IMR-90 (cell line): ENCODE measurements around the gene KRT5. TPM values are rescaled to one million over a fixed set of nuclear protein-coding genes. Genes with fewer than 3 reads are reported as not detected.

ENCODE experiments used
- ATAC-seq: fragments of 200-7000 bp; cut with Tn5 transposase; 2 replicates; pipeline ENCODE4 v1.9.1; 2020; ENCODE audit warnings: low read depth, mild to moderate bottlenecking, moderate library complexity
- BruUV-seq: library from RNA; stranded (reverse); fragments of 400-500 nt; replicated peaks from 2 replicates; lab custom pipeline; 2021; lab: Mats Ljungman, UMichigan
- CTCF ChIA-PET: fragments of 300-600 bp; formaldehyde crosslinking; extraction: SDS; loops from one replicate; lab custom pipeline; 2021; ENCODE audit warnings: antibody characterized with exemption; lab: Yijun Ruan, JAX
- POLR2A ChIA-PET: fragments of 300-600 bp; sonication (Branson Sonifier 250); formaldehyde crosslinking; loops from one replicate; lab custom pipeline; 2022; ENCODE audit warnings: antibody characterized with exemption; ENCODE audit not compliant: unreplicated experiment; lab: Charles Lee
- DNase-seq: peaks from one replicate; pipeline ENCODE4 v3.0.0; 2013
- H2AFZ ChIP-seq: replicated peaks from 2 replicates; pipeline ENCODE3; 2013; ENCODE audit warnings: low read length, mild to moderate bottlenecking; ENCODE audit not compliant: poor library complexity
- H2AK5ac ChIP-seq: 2 replicates; pipeline ENCODE4 v1.6.1; 2013; ENCODE audit warnings: low read depth, low read length, inconsistent platforms
- H2AK9ac ChIP-seq: replicated peaks from 2 replicates; pipeline ENCODE3; 2013; ENCODE audit warnings: mild to moderate bottlenecking, low read depth, low read length, moderate library complexity; ENCODE audit not compliant: poor library complexity
- H2BK120ac ChIP-seq: 2 replicates; pipeline ENCODE4 v1.6.1; 2013; ENCODE audit warnings: low read depth, low read length, inconsistent platforms
- H2BK15ac ChIP-seq: 3 replicates; pipeline ENCODE4 v1.6.1; 2013; ENCODE audit warnings: low read depth, low read length, inconsistent platforms
- H2BK20ac ChIP-seq: 2 replicates; pipeline ENCODE4 v1.6.1; 2013; ENCODE audit warnings: low read depth, mild to moderate bottlenecking, inconsistent platforms, low read length, moderate library complexity
- H2BK5ac ChIP-seq: 2 replicates; pipeline ENCODE4 v1.6.1; 2013; ENCODE audit warnings: mild to moderate bottlenecking, low read depth, low read length, inconsistent platforms; ENCODE audit not compliant: poor library complexity, severe bottlenecking
- H3K14ac ChIP-seq: replicated peaks from 2 replicates; pipeline ENCODE4 v1.6.1; 2013; ENCODE audit warnings: low read depth, low read length, inconsistent platforms
- H3K18ac ChIP-seq: 2 replicates; pipeline ENCODE4 v1.6.1; 2013; ENCODE audit warnings: low read depth, low read length, control low read depth
- H3K23ac ChIP-seq: 2 replicates; pipeline ENCODE4 v1.6.1; 2013; ENCODE audit warnings: low read depth, low read length, inconsistent platforms
- H3K27ac ChIP-seq: 2 replicates; pipeline ENCODE4 v1.5.1; 2013; ENCODE audit warnings: mild to moderate bottlenecking, control low read depth, low read length; ENCODE audit not compliant: insufficient read depth
- H3K27me3 ChIP-seq: 2 replicates; pipeline ENCODE4 v1.6.1; 2013; ENCODE audit warnings: low read length; ENCODE audit not compliant: control insufficient read depth, insufficient read depth
- H3K36me3 ChIP-seq: 2 replicates; pipeline ENCODE4 v1.6.1; 2013; ENCODE audit warnings: low read length, mixed read lengths; ENCODE audit not compliant: control insufficient read depth, insufficient read depth
- H3K4ac ChIP-seq: 2 replicates; pipeline ENCODE4 v1.6.1; 2013; ENCODE audit warnings: low read depth, low read length, inconsistent platforms
- H3K4me1 ChIP-seq: 2 replicates; pipeline ENCODE4 v1.6.1; 2013; ENCODE audit warnings: low read length, mixed read lengths; ENCODE audit not compliant: control insufficient read depth, insufficient read depth
- H3K4me2 ChIP-seq: 2 replicates; pipeline ENCODE4 v1.6.1; 2013; ENCODE audit warnings: low read depth, mild to moderate bottlenecking, control low read depth, low read length, moderate library complexity
- H3K4me3 ChIP-seq: 2 replicates; pipeline ENCODE4 v1.5.1; 2013; ENCODE audit warnings: low read depth, mild to moderate bottlenecking, control low read depth, low read length, moderate library complexity; ENCODE audit not compliant: insufficient read depth
- H3K56ac ChIP-seq: 2 replicates; pipeline ENCODE4 v1.6.1; 2013; ENCODE audit warnings: low read length, inconsistent platforms; ENCODE audit not compliant: insufficient read depth; ENCODE audit errors: extremely low read depth
- H3K79me1 ChIP-seq, 2 experiments: 2 replicates each; pipeline ENCODE4 v1.6.1; 2013; ENCODE audit warnings: low read length in 2 of 2, inconsistent platforms in 1 of 2, low read depth in 1 of 2
- H3K9ac ChIP-seq: 2 replicates; pipeline ENCODE4 v1.6.1; 2013; ENCODE audit warnings: low read depth, low read length, control low read depth
- H3K9me1 ChIP-seq: 2 replicates; pipeline ENCODE4 v1.6.1; 2013; ENCODE audit warnings: low read length, inconsistent platforms; ENCODE audit not compliant: insufficient read depth
- H3K9me3 ChIP-seq: 2 replicates; pipeline ENCODE4 v1.6.1; 2013; ENCODE audit warnings: low read length; ENCODE audit not compliant: control insufficient read depth, insufficient read depth
- H4K20me1 ChIP-seq: 2 replicates; pipeline ENCODE4 v1.6.1; 2013; ENCODE audit warnings: low read length, inconsistent platforms; ENCODE audit not compliant: insufficient read depth
- H4K5ac ChIP-seq: 2 replicates; pipeline ENCODE4 v1.6.1; 2013; ENCODE audit warnings: mild to moderate bottlenecking, low read depth, low read length, control low read depth
- H4K8ac ChIP-seq, 2 experiments: 2 replicates each; pipeline ENCODE4 v1.6.1; 2013; ENCODE audit warnings: low read depth in 2 of 2, low read length in 2 of 2, control low read depth in 1 of 2, inconsistent platforms in 1 of 2
- H4K91ac ChIP-seq: 2 replicates; pipeline ENCODE4 v1.6.1; 2013; ENCODE audit warnings: low read depth, low read length, inconsistent platforms; ENCODE audit not compliant: insufficient read depth
- BHLHE40 ChIP-seq: fragments of 150-350 bp; IDR thresholded peaks from 2 replicates; pipeline ENCODE4 v1.6.1; 2016; ENCODE audit warnings: mild to moderate bottlenecking, low read depth, low read length
- CEBPB ChIP-seq: IDR thresholded peaks from 2 replicates; pipeline ENCODE4 v1.6.1; 2012; ENCODE audit warnings: low read depth, low read length, improper control_type of control experiment
- CHD1 ChIP-seq: IDR thresholded peaks from 2 replicates; pipeline ENCODE4 v1.6.1; 2012; ENCODE audit warnings: low read depth, low read length, improper control_type of control experiment
- FOS ChIP-seq: fragments of 150-350 bp; IDR thresholded peaks from 2 replicates; pipeline ENCODE4 v1.6.1; 2016; ENCODE audit warnings: low read depth, low read length
- MAFK ChIP-seq: IDR thresholded peaks from 2 replicates; pipeline ENCODE4 v1.6.1; 2012; ENCODE audit warnings: low read depth, low read length, improper control_type of control experiment
- MAZ ChIP-seq: IDR thresholded peaks from 2 replicates; pipeline ENCODE4 v1.6.1; 2012; ENCODE audit warnings: low read depth, mild to moderate bottlenecking, low read length, improper control_type of control experiment, moderate library complexity, borderline replicate concordance
- MXI1 ChIP-seq: IDR thresholded peaks from 2 replicates; pipeline ENCODE4 v1.6.1; 2012; ENCODE audit warnings: low read depth, mild to moderate bottlenecking, low read length, moderate library complexity, borderline replicate concordance
- NFE2L2 ChIP-seq: fragments of 150-350 bp; IDR thresholded peaks from 2 replicates; pipeline ENCODE4 v1.6.1; 2016; ENCODE audit warnings: low read depth, mild to moderate bottlenecking, low read length
- RCOR1 ChIP-seq: IDR thresholded peaks from 2 replicates; pipeline ENCODE4 v1.6.1; 2012; ENCODE audit warnings: mild to moderate bottlenecking, low read length, improper control_type of control experiment; ENCODE audit not compliant: insufficient replicate concordance
- RFX5 ChIP-seq: IDR thresholded peaks from 2 replicates; pipeline ENCODE4 v1.8.0; 2012; ENCODE audit warnings: low read depth, mild to moderate bottlenecking, low read length, moderate library complexity
- SMC3 ChIP-seq: fragments of 150-350 bp; IDR thresholded peaks from 2 replicates; pipeline ENCODE4 v1.6.1; 2016; ENCODE audit warnings: low read depth, mild to moderate bottlenecking, antibody characterized with exemption, low read length, moderate library complexity
- WGBS, 2 experiments: methylation state at CpG; one replicate each; pipeline versions ENCODE4 v1.1.5 to v1.1.7; 2013; ENCODE audit warnings: missing lambda C conversion rate in 2 of 2; ENCODE audit not compliant: insufficient read length in 1 of 2; ENCODE audit errors: extremely low coverage in 2 of 2; 5-methylcytosine and 5-hydroxymethylcytosine counted together
- dilution Hi-C: fragments of 300-500 bp; cut with HindIII; formaldehyde crosslinking; loops from one replicate; pipeline ENCODE4 v1.14.3; 2018; ENCODE audit warnings: low sequenced_read_pairs; ENCODE audit not compliant: unreplicated experiment
- in situ Hi-C: fragments of 300-500 bp; cut with MboI; formaldehyde crosslinking; loops from 3 replicates; pipeline ENCODE4 v1.14.3; 2019; ENCODE audit warnings: low sequenced_read_pairs, inconsistent platforms, mixed read lengths
- intact Hi-C: fragments of 100-400 bp; cut with micrococcal nuclease; formaldehyde crosslinking; loops from 2 replicates; pipeline ENCODE4 v1.10.0; 2022
- polyA plus RNA-seq, 3 experiments: library from polyadenylated mRNA; depleted of rRNA; stranded (reverse); fragments of >200 nt; gene quantifications; 2 replicates each; pipeline ENCODE4 v1.2.3, GENCODE V29; 2012; ENCODE audit warnings: low replicate concordance in 1 of 3
- total RNA-seq: library from RNA; depleted of rRNA; stranded (reverse); fragments of >200 nt; gene quantifications from 2 replicates; pipeline ENCODE4 v1.2.3, GENCODE V29; 2012
- TF ChIP-seq, protein P1 (sequence below): conservative IDR thresholded peaks from 2 replicates; pipeline ENCODE4 v1.5.1; 2012; ENCODE audit warnings: mild to moderate bottlenecking, low read depth, low read length, improper control_type of control experiment
- TF ChIP-seq, protein P2 (sequence below): fragments of 150-350 bp; IDR thresholded peaks from 2 replicates; pipeline ENCODE4 v1.6.1; 2016; ENCODE audit warnings: low read depth, mild to moderate bottlenecking, low read length, moderate library complexity, borderline replicate concordance

Gene KRT5
- total and polyA plus RNA-seq, 2 of the 4 experiments (the other 2 are of a cell fraction) = not detected

DNA sequence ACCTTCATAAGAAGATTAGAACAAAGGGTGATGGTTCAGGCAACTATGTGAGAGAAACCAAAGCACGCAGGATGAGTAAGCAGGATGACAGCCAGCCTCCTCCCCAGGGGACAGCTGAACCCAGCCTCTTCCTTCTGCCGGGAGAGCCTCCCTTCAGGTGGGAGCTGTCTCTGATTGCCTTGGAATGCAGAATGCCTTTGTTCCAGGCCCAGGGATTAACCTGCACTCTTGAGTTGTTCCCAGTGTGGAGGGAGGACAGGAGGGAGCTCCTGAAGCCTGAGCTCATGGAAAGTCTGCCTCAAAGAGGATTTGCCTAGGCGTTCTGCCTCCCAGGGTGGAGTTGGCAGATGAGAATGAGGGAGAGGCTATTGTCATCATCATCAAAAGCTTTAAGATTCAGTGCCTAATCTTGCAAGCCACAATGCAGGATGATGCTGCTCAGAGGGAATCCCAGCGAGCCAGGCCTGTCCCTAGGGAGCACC is 23.6 kb downstream of the KRT5 start:
- Histone ChIP-seq H2AK5ac (no peak overlapping the region; the same call in 1 of the 2 replicates), H3K9me1 (no peaks in the 10 kb centered on the region), H3K23ac (no peak overlapping the region), H3K27ac (no peak overlapping the region), H3K56ac (no peak overlapping the region), H2AFZ (peak overlapping the region; percentile 46), H2AK9ac (no peak overlapping the region), H4K20me1 (no peaks in the 10 kb centered on the region), H3K36me3 (no peaks in the 10 kb centered on the region), H3K14ac (no peak overlapping the region), H3K18ac (no peak overlapping the region), H4K5ac (no peak overlapping the region), H4K91ac (no peak overlapping the region), H3K4ac (no peak overlapping the region), H3K4me2 (no peak overlapping the region), H3K4me1 (no peaks in the 10 kb centered on the region), H3K9me3 (no peaks in the 10 kb centered on the region), H3K79me1 (no peaks in the 10 kb centered on the region), H3K27me3 (peaks cover 7% of the 10 kb centered on the region), H3K9ac (no peak overlapping the region), H2BK5ac (no peak overlapping the region), H2BK15ac (no peak overlapping the region), H3K4me3 (no peak overlapping the region), H4K8ac (no peak overlapping the region), H2BK120ac (no peak overlapping the region), H2BK20ac (no peak overlapping the region)
- no TSS peak for BruUV-seq
- DNase-seq (peak; percentile 40), ATAC-seq (no peak)
- ChIA-PET CTCF (no interaction called here), POLR2A (no interaction called here)
- dilution Hi-C loops (no loop called here), intact Hi-C loops (no loop called here), in situ Hi-C loops (no loop called here)
- TF ChIP-seq, protein P1, sequence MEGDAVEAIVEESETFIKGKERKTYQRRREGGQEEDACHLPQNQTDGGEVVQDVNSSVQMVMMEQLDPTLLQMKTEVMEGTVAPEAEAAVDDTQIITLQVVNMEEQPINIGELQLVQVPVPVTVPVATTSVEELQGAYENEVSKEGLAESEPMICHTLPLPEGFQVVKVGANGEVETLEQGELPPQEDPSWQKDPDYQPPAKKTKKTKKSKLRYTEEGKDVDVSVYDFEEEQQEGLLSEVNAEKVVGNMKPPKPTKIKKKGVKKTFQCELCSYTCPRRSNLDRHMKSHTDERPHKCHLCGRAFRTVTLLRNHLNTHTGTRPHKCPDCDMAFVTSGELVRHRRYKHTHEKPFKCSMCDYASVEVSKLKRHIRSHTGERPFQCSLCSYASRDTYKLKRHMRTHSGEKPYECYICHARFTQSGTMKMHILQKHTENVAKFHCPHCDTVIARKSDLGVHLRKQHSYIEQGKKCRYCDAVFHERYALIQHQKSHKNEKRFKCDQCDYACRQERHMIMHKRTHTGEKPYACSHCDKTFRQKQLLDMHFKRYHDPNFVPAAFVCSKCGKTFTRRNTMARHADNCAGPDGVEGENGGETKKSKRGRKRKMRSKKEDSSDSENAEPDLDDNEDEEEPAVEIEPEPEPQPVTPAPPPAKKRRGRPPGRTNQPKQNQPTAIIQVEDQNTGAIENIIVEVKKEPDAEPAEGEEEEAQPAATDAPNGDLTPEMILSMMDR = no peak
- TF ChIP-seq RFX5 = no peak
- TF ChIP-seq CEBPB = no peak
- TF ChIP-seq MXI1 = no peak
- no peak for TF ChIP-seq SMC3
- TF ChIP-seq MAFK = no peak
- TF ChIP-seq, protein P2, sequence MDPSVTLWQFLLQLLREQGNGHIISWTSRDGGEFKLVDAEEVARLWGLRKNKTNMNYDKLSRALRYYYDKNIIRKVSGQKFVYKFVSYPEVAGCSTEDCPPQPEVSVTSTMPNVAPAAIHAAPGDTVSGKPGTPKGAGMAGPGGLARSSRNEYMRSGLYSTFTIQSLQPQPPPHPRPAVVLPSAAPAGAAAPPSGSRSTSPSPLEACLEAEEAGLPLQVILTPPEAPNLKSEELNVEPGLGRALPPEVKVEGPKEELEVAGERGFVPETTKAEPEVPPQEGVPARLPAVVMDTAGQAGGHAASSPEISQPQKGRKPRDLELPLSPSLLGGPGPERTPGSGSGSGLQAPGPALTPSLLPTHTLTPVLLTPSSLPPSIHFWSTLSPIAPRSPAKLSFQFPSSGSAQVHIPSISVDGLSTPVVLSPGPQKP = no peak
- no peak for TF ChIP-seq BHLHE40
- TF ChIP-seq CHD1 = no peak
- TF ChIP-seq FOS = no peak
- TF ChIP-seq NFE2L2 = no peak
- TF ChIP-seq MAZ = no peak
- TF ChIP-seq RCOR1 = no peak
- no CpG with 5 or more reads among the region's 4 CpGs for WGBS, 2 experiments
